HG02642 (cell line): ENCODE measurements around the gene ABHD12.
"Not testable (repeated sequence)": the region's sequence is repeated elsewhere in the genome, so short reads cannot be mapped to it uniquely, and the experiment has no call there.

Experiments used
- ATAC-seq: cut with Tn5 transposase; IDR thresholded peaks from one replicate; pipeline ENCODE4 v1.9.1; 2021; ENCODE audit warnings: mild to moderate bottlenecking; ENCODE audit not compliant: unreplicated experiment, poor library complexity

The ABHD12 gene

DNA sequence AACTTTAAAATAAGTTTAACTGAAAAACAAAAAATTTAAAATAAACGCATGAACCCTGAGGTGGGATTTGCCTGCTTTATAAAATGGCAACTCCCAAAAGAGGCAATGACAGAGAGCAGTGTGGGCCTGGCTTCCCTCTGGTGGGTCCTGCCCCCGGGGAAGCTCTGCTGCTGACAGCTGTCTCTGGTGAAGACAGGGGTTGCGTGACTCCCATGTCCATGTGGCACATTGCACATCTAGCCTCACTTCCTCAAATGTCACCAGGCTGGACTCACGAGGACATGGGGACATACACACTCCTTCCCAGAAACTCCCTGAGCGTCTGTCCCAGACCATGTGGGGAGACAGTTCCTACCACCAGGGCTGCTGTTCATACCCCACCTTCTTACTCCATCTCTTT lies 66.2 kb downstream of the ABHD12 start:
- ATAC-seq, result no peak

DNA sequence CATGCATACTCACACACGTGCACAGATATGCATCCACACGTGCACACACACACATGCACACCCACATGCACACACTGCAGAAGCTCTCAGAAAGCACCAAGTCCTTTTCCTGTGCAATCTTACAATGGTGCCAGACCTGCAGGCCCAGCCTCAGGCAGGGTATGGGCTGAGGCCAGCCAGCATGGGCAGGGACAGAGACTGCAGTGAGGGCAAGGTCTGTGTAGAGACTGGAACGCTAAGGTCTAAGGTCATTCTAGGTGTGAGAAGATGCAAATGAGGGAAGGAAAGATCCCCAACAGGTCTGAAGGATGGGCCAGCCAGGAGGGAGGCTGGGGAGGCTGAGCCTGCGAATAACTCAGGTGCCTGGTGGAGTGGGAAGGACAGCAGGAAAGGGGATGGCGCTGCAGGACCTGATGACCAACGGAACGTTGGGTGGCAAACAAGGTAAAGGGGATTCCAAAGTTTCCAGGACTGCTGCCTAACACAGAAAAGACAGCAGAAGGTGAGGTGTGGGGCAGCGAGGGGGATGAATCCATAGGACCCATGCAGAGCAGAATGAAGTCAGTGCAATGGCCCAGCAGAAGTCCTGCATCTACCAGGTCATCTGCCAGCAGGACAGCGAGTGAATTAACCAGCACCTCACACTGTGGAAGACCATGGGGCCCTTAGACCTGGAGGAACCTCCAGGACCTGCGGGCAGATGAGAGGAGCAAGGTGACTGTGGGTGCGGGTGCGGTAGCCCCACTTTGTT lies 67.0 kb downstream of the ABHD12 start:
- ATAC-seq, result no peak

GRCh38 chr20:25321991-25322390 lies 68.6 kb downstream of the ABHD12 start:
- no peak for ATAC-seq

DNA sequence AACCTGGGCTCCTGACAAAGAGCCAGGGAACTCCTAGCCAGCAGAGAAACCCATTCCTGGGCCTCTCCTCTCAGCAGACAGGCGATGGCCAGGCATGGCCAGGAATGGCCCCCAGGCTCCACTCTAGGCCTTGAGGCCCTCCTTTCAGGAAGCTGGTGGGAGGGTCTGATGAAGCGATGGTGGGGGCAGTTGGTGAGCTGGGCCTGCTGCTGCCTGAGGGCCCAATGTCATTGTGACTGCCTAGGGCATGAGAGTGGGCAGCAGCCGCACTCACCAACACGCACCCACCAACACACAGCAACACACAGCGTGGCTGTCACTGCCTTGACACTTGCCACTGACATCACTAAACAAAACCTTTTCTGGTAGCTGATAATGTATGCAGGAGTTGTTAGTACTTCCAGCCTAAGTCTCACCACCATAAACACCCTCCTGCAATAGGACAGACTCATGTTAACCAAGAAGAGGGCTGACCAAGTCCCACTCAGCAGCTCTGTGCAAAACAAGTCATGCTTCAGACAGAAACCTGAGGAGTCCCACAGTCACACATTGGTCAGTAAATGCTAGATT lies 69.3 kb downstream of the ABHD12 start:
- no peak for ATAC-seq

DNA sequence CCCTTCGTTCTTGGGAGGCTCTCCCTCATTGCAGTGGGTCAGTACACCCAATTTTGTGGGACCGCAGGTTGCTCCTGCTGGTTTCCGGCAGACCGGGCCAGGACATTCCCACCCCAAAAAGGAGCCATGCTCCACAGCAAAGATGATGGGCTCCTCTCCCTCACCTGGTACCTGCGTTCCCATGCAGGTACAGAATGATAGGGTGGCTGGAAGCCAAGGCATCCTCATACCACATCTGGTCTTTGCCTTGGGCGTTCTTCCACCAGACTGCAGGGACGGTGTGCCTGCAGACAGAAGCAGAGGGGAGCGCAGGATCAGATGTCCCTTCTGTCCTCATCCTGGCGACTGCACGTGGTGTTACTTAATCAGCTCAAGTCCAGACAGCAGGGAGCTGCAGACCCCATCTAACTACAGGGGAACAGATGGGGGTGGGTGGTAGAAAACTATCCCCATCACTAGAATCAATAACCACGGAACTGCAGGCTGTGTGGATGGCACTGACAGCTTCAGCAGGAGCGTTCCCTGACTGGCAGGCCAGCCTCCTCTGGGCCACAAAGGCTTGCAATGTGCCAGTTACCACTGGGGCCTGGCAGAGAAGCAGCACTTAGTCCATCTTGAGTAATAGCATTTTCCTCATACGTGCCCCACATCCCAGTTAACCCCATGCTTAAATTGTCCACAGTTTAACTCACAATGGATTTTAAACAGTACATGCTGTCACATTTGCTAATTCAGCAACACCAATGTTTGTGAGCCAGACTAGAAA lies 70.4 kb downstream of the ABHD12 start:
- no peak for ATAC-seq

- ATAC-seq, result peak; percentile 14
Measured at GRCh38 chr20:25319241-25320034, 71.2 kb downstream of the ABHD12 start.

DNA sequence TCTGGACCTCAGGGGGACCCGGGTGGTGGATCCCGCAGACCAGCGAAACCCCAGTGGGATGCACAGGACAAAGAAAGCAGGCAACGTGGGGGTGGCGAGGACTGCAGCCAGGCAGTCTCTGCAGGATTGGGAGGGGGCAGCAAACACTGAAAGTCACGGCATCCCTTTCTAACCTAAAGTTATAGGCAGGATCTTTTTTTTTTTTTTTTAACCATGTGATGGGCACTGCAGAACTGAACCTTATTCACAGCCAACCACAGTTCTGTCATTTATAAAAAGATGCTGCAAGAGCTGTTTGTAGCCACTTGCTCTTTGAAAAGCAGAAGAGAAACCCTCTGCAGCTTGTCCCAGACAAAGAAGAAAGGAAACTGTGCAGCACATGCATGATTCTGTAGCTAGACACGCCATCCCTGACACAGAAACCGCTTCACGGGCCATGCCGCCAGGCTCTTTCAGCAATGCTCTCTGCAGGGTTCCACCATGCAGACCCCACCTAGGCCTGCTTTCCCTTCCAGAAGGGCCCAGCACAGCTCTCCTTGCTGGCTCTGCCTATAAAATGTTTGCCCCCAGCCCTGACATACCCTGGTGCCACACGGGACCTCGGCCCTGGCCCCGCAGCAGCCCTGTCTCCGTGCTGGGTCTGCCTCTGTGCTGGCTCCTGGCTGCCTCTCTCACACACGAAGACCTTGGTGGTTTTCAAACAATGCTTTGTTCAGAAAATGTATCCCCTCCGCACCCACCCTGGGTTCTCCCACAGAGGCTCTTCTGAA lies 72.0 kb downstream of the ABHD12 start:
- peak; percentile 91 for ATAC-seq

GRCh38 chr20:25317351-25318075 lies 73.1 kb downstream of the ABHD12 start:
- ATAC-seq, result no peak

GRCh38 chr20:25316506-25317190 lies 74.0 kb downstream of the ABHD12 start:
- ATAC-seq, result no peak

DNA sequence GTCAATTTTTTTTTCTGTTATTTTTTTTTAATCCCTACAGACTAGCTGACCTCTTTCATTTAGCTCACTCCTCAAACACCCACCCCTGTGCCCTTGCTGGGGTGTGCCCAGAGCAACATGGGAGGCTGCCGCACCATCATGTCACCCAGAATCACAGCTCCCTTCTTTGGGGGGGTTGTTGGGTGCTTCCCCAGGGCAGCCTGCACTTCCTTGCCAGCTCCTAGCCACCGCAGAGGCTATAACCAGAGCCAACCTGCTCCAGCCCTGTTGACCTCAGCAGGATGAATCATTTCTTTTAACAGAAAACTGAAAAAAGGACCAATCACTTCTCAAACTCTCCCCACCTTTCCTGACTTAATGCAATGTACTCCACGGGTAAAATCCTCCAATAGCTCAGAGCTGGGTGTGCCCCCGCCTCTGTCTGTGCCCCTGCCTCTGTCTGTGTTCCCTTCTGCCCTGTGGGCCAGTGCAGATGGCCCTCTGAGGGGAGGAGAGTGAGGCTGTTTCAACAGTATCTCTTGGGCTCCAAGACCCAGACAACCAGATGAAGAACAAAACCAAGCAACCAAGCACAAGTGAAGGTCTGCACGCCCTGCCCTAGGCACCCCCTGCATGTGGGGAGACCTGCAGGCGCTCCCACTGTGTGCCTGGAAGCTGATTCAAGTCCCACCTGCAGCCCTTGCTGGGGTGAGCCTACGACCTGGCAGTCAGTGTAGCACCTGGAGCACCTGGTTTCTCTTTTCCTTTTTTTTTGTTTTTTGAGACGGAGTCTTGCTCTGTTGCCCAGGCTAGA lies 75.0 kb downstream of the ABHD12 start:
- ATAC-seq, result no peak

- ATAC-seq, result no peak
Measured at GRCh38 chr20:25314497-25315417, 75.9 kb downstream of the ABHD12 start.

- ATAC-seq, result no peak
Measured at GRCh38 chr20:25313593-25313992, 77.0 kb downstream of the ABHD12 start.

DNA sequence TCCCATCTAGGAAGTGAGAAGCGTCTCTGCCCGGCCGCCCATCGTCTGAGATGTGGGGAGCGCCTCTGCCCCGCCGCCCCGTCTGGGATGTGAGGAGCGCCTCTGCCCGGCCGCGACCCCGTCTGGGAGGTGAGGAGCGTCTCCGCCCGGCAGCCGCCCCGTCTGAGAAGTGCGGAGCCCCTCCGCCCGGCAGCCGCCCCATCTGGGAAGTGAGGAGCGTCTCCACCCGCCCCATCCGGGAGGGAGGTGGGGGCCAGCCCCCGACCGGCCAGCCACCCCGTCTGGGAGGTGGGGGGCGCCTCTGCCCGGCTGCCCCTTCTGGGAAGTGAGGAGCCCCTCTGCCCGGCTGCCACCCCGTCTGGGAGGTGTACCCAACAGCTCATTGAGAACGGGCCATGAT lies 77.9 kb downstream of the ABHD12 start:
- ATAC-seq, result not testable (repeated sequence)

- ATAC-seq, result no peak
Measured at GRCh38 chr20:25310921-25311728, 79.5 kb downstream of the ABHD12 start.

DNA sequence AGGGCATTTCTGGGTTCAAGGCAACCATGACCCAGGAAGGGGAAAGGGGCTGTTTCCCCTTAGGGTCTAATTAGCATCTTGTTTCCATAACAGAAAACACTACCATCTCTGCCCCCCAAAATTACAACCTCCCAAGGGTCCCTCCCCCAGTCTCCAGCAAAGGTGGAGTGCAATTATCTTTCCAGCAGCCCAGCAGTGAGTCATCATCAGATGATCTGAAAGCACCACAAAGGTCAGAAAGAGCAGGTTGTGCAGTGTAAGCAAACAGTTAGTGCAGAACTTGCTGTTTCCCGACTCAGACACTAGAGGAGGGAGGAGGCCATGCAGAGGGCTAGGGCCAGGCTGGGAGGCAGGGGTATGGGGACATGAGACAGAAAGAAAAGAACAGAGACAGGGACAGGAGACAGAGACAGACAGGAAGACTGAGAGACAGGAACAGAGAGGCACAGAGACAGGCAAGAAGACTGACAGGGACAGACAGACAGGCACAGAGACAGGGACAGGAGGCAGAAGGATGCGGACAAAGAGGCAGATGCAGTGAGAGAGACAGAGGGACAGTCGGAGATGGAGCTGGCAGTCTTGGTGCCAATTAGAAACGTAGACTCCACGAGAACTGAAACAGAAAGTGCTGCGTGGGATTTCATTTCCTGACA lies 80.2 kb downstream of the ABHD12 start:
- peak; percentile 90 for ATAC-seq
